Psoas muscle (tissue), 8 donors: ENCODE results near the gene FN3K. TPM values are rescaled to one million over a fixed set of nuclear protein-coding genes. Genes with fewer than 3 reads are reported as not detected.

ENCODE experiments used
- ATAC-seq, 4 donors: fragments of 200-7000 bp; cut with Tn5 transposase; one replicate each; pipeline ENCODE4 v1.9.1; 2020; ENCODE audit warnings: moderate library complexity in 3 of 4, mild to moderate bottlenecking in 2 of 4
- DNase-seq, 2 donors: peaks; one replicate each; pipeline ENCODE4 v3.0.0-alpha.2; 2020
- H3K27ac ChIP-seq: fragments of 200-600 bp; one replicate; pipeline ENCODE4 v1.8.0; 2022
- H3K27me3 ChIP-seq, 3 donors: fragments of 200-600 bp in 1 of 3; one replicate each; pipeline versions ENCODE4 v1.6.1 to v1.8.0; 2013 to 2022; ENCODE audit warnings: low read length in 2 of 3, mild to moderate bottlenecking in 2 of 3, moderate library complexity in 1 of 3; ENCODE audit not compliant: insufficient read depth in 3 of 3
- H3K36me3 ChIP-seq, 2 donors: fragments of 200-600 bp in 1 of 2; one replicate each; pipeline versions ENCODE4 v1.6.1 to v1.8.0; 2013 to 2022; ENCODE audit warnings: low read depth in 1 of 2, mild to moderate bottlenecking in 1 of 2, moderate library complexity in 1 of 2; ENCODE audit not compliant: insufficient read depth in 1 of 2
- H3K4me1 ChIP-seq: fragments of 200-600 bp; one replicate; pipeline ENCODE4 v1.8.0; 2022
- H3K4me3 ChIP-seq: fragments of 200-600 bp; one replicate; pipeline ENCODE4 v1.8.0; 2022; ENCODE audit warnings: mild to moderate bottlenecking
- H3K9me3 ChIP-seq: fragments of 200-600 bp; one replicate; pipeline ENCODE4 v1.8.0; 2022
- CTCF ChIP-seq: fragments of 200-600 bp; IDR thresholded peaks from one replicate; pipeline ENCODE4 v1.8.0; 2022; ENCODE audit warnings: antibody characterized with exemption
- WGBS, 3 donors: extraction: QIAGEN DNeasy Blood & Tissue Kit; methylation state at CpG; one replicate each; pipeline versions ENCODE4 v1.1.6 to v1.1.7; 2013; 5-methylcytosine and 5-hydroxymethylcytosine counted together
- intact Hi-C, 2 donors: fragments of 100-400 bp; cut with DNase I; formaldehyde crosslinking; loops; one replicate each; pipeline versions ENCODE4 v1.11.0 to v1.14.2; 2022
- polyA plus RNA-seq, 3 donors: library from polyadenylated mRNA; stranded (reverse); fragments of 200-250 nt; gene quantifications; one replicate each; pipeline ENCODE4 v1.2.3, GENCODE V29; 2013
- total RNA-seq, 4 donors: library from RNA; stranded (reverse); fragmentation: NEBNext Ultra II Directional in 2 of 4; extraction: Animal tissue kit (Norgen Biotek cat#: 25700) in 2 of 4; gene quantifications; one replicate each; pipeline versions ENCODE4 v1.2.1 to v1.2.4, GENCODE V29; 2021 to 2023
- donor health status: healthy with polysubstance abuse.
- donor health status: DM: no; HTN: no; CAD: no; lungs with moderate emphysema.
- donor health status: Bipolar disorder and iron deficiency.
- donor health status: healthy.
- donor health status: DM: yes; HTN: yes; CAD: no.
- donor health status: DM: no; HTN: no; CAD: no.
- donor health status: DM: no; HTN: no; CAD: no.
- donor health status: DM: yes; HTN: yes; CAD: no.

FN3K gene
- total and polyA plus RNA-seq, 7 donors: 5.9 to 22.3 (median 10.1) TPM

DNA sequence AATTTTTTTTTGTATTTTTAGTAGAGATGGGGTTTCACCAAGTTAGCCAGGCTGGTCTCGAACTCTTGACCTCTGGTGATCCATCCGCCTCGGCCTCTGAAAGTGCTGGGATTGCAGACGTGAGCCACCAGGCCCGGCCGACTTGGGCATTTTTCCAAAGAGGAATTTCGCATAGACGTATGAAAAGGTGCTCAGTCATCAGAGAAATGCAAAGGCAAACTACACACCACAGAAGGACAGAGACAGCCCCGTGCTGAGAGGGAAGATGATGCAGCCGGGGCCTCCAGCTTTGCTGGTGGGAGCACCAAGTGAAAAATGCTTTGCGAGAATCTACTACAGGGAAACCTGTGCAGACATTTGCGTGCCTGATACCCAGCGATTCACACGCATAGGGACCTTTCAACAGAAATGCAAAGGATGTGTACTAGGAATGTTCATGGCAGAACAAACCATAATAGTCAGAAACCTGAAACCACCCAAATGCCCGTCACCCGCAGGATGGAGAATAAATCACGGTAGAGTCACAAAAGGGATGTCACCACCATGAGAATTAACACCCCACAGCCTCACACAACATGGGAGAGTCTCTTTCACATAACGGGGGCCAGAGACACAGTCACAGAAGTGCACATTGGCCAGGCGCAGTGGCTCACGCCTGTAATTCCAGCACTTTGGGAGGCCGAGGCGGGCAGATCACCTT is 42.1 kb upstream of the FN3K start:
- DNase-seq (peak; percentile 0 to 42), ATAC-seq (peak in 3 of 4 donors; percentile 56 to 87 (median 80))
- intact Hi-C loops: no loop called here
- Histone ChIP-seq H3K36me3 (no peaks in the 10 kb centered on the region), H3K4me3 (no peak overlapping the region), H3K9me3 (peaks cover 12% of the 10 kb centered on the region), H3K27ac (peak overlapping the region; percentile 60), H3K4me1 (peaks cover 8% of the 10 kb centered on the region), H3K27me3 (no peaks in the 10 kb centered on the region)
- no peak for TF ChIP-seq CTCF
- 51 to 73% (median 69%) methylated on average over 22 of the region's 22 CpGs for WGBS, 3 donors

DNA sequence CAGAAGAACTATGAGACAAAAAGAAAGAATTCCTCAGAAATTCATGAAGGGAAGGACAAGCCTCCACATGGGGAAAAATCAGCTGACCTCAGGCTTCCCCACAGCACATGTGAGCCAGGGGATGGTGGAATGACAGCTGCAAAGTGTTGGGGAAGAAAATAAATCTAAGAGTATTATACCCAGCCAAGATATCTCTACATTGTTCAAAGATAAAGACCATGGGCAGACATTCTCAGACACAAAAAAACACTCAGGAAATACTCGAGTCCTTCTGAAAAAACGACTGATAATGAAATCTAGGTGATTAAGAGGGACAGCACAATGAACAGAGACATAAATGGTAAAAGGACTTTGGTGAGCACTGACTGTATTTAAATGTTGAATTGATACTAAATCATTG is 40.8 kb upstream of the FN3K start:
- WGBS, 3 donors: 78 to 80% (median 78%) methylated on average over 2 of the region's 2 CpGs
- peaks cover 12% of the 10 kb centered on the region for H3K9me3 ChIP-seq
- no peaks in the 10 kb centered on the region for H3K36me3 ChIP-seq
- peaks cover 8% of the 10 kb centered on the region for H3K4me1 ChIP-seq
- no peak for TF ChIP-seq CTCF
- H3K27ac ChIP-seq: no peak overlapping the region
- no peak overlapping the region for H3K4me3 ChIP-seq
- ATAC-seq: no peak
- H3K27me3 ChIP-seq: no peaks in the 10 kb centered on the region
- no peak for DNase-seq
- intact Hi-C loops: no loop called here

DNA sequence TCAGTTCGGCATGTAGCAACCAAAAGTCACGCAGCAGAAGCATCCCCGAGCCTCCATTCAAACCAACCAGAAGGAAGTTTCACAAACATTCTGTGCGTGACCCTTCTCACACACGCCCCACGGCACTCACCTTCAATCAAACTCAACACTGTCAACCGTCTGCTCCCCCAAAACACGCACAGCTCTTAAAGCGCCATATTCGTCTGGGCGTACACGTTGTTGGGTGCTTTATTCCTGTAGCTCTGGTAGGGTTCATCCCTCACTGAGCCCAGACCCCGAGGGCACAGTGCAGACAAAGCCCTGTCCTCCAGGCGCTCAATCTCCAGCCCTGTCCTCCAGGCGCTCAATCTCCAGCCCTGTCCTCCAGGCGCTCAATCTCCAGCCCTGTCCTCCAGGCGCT is 39.2 kb upstream of the FN3K start:
- peaks cover 8% of the 10 kb centered on the region for H3K4me1 ChIP-seq
- WGBS, 3 donors: 96 to 97% (median 97%) methylated on average over 15 to 16 of the region's 17 CpGs
- peaks cover 12% of the 10 kb centered on the region for H3K9me3 ChIP-seq
- ATAC-seq (no peak), DNase-seq (no peak)
- no peaks in the 10 kb centered on the region for H3K27me3 ChIP-seq
- intact Hi-C loops: no loop called here
- no peak overlapping the region for H3K27ac ChIP-seq
- H3K36me3 ChIP-seq: no peaks in the 10 kb centered on the region
- TF ChIP-seq CTCF: no peak
- H3K4me3 ChIP-seq: no peak overlapping the region

GRCh38 chr17:82696916-82697807 is 38.3 kb upstream of the FN3K start:
- 35 to 37% (median 36%) methylated on average over 45 to 48 of the region's 48 CpGs for WGBS, 3 donors
- peaks cover 12% of the 10 kb centered on the region for H3K9me3 ChIP-seq
- ATAC-seq (no peak), DNase-seq (no peak)
- no peak for TF ChIP-seq CTCF
- no peaks in the 10 kb centered on the region for H3K27me3 ChIP-seq
- intact Hi-C loops: no loop called here
- H3K27ac ChIP-seq: peak overlapping the region; percentile 69
- H3K4me1 ChIP-seq: peaks cover 8% of the 10 kb centered on the region
- H3K4me3 ChIP-seq: peak overlapping the region; percentile 88
- H3K36me3 ChIP-seq: no peaks in the 10 kb centered on the region
